A549 treated with ZK216348 at 1 μM for 4 hours (cell line): ENCODE measurements around the gene CCNH. TPM values are rescaled to one million over a fixed set of nuclear protein-coding genes. Genes with fewer than 3 reads are reported as not detected.

Experiments
- total RNA-seq: library from RNA; stranded (reverse); fragments of 200-300 nt; extraction: Qiagen RNA extraction; gene quantifications from 5 replicates; pipeline ENCODE4 v1.2.3, GENCODE V29; 2022; ENCODE audit warnings: low read depth

The CCNH gene
- 38.8 to 63.9 TPM (median 42.0 TPM) in 5 replicates for total RNA-seq

GRCh38 chr5:87412630-87413342 lies at the start of gene CCNH:
Gene CCNH (minus strand): TSS chr5:87412930. CDS start chr5:87412794, 136 bp downstream.

Other genes with a start within 250 kb of the CCNH start
- gene RASA1, start 145.0 kb downstream of the CCNH start, total RNA-seq: 15.1 to 28.1 TPM (median 26.0 TPM) in 5 replicates